NK-92 (cell line): ENCODE results near the gene SSX2IP.
"Not testable (repeated sequence)": the region's sequence is repeated elsewhere in the genome, so short reads cannot be mapped to it uniquely, and the experiment has no call there.

ENCODE experiments used
- DNase-seq: peaks from one replicate; lab custom pipeline; 2025; ENCODE audit not compliant: unreplicated experiment; lab: John Stamatoyannopoulos, UW

The SSX2IP gene

GRCh38 chr1:84690397-84691121 lies at the start of gene SSX2IP:
TSS of gene SSX2IP (minus strand) at chr1:84690461. CDS start at chr1:84671219, 19,242 bp downstream.
- DNase-seq = peak; percentile 93

- DNase-seq = no peak
These were observed 48.0 kb upstream of the SSX2IP start for GRCh38 chr1:84738237-84738636.

- no peak for DNase-seq
These were observed 47.3 kb upstream of the SSX2IP start for GRCh38 chr1:84737590-84737989.

- DNase-seq = no peak
These were observed 46.7 kb upstream of the SSX2IP start for GRCh38 chr1:84736944-84737343.

GRCh38 chr1:84736445-84736844 lies 46.2 kb upstream of the SSX2IP start:
- DNase-seq = no peak

- no peak for DNase-seq
These were observed 45.2 kb upstream of the SSX2IP start for GRCh38 chr1:84735483-84735882.

GRCh38 chr1:84732520-84732919 lies 42.3 kb upstream of the SSX2IP start:
- no peak for DNase-seq

- no peak for DNase-seq
These were observed 41.3 kb upstream of the SSX2IP start for GRCh38 chr1:84731519-84731918.

- not testable (repeated sequence) for DNase-seq
These were observed 37.5 kb upstream of the SSX2IP start for GRCh38 chr1:84727711-84728110.

GRCh38 chr1:84726593-84727499 lies 36.6 kb upstream of the SSX2IP start:
- DNase-seq = no peak

GRCh38 chr1:84724128-84724860 lies 34.0 kb upstream of the SSX2IP start:
- DNase-seq = no peak

GRCh38 chr1:84722794-84723193 lies 32.5 kb upstream of the SSX2IP start:
- DNase-seq = no peak

- DNase-seq = not testable (repeated sequence)
These were observed 31.6 kb upstream of the SSX2IP start for GRCh38 chr1:84721872-84722271.

- no peak for DNase-seq
These were observed 30.9 kb upstream of the SSX2IP start for GRCh38 chr1:84721152-84721551.

- DNase-seq = no peak
These were observed 30.0 kb upstream of the SSX2IP start for GRCh38 chr1:84720221-84720780.

GRCh38 chr1:84719543-84720217 lies 29.4 kb upstream of the SSX2IP start:
- DNase-seq = no peak

- DNase-seq = no peak
These were observed 25.2 kb upstream of the SSX2IP start for GRCh38 chr1:84715342-84716019.

GRCh38 chr1:84712276-84712874 lies 22.1 kb upstream of the SSX2IP start:
- no peak for DNase-seq

GRCh38 chr1:84711869-84712268 lies 21.6 kb upstream of the SSX2IP start:
- DNase-seq = no peak

GRCh38 chr1:84711121-84711520 lies 20.9 kb upstream of the SSX2IP start:
- DNase-seq = no peak
